Right lobe of liver (tissue), 6 donors: ENCODE data around the gene R3HCC1L. TPM values are rescaled to one million over a fixed set of nuclear protein-coding genes. Genes with fewer than 3 reads are reported as not detected.

Source experiments
- ATAC-seq, 4 donors: fragments of 200-7000 bp; cut with Tn5 transposase; one replicate each; pipeline ENCODE4 v1.9.1; 2020; ENCODE audit warnings: mild to moderate bottlenecking in 4 of 4, moderate library complexity in 4 of 4
- DNase-seq, 3 donors: peaks; one replicate each; pipeline ENCODE4 v3.0.0-alpha.2; 2020
- H3K27ac ChIP-seq, 3 donors: fragments of 200-600 bp; one replicate each; pipeline ENCODE4 v1.8.0; 2022
- H3K27me3 ChIP-seq, 2 donors: fragments of 200-600 bp; one replicate each; pipeline ENCODE4 v1.8.0; 2022
- H3K36me3 ChIP-seq, 4 donors: fragments of 200-600 bp; sonication (generic) in 1 of 4; one replicate each; pipeline versions ENCODE4 v1.5.1 to v1.8.0; 2017 to 2022; ENCODE audit warnings: control low read depth in 1 of 4
- H3K4me1 ChIP-seq, 4 donors: fragments of 200-600 bp; sonication (generic) in 1 of 4; one replicate each; pipeline versions ENCODE4 v1.5.1 to v1.8.0; 2017 to 2022; ENCODE audit warnings: control low read depth in 1 of 4
- H3K4me3 ChIP-seq, 3 donors: fragments of 200-600 bp; one replicate each; pipeline ENCODE4 v1.8.0; 2022
- H3K9me3 ChIP-seq, 4 donors: fragments of 200-600 bp; sonication (generic) in 1 of 4; one replicate each; pipeline versions ENCODE4 v1.5.1 to v1.8.0; 2017 to 2022; ENCODE audit warnings: control low read depth in 1 of 4
- CTCF ChIP-seq, 4 donors: fragments of 200-600 bp in 3 of 4; fragments of 450-650 bp in 1 of 4; IDR thresholded peaks; one replicate each; pipeline versions ENCODE4 v1.5.1 to v1.8.0; 2016 to 2022; ENCODE audit warnings: antibody characterized with exemption in 4 of 4, mild to moderate bottlenecking in 2 of 4
- POLR2A ChIP-seq: fragments of 450-650 bp; IDR thresholded peaks from one replicate; pipeline ENCODE4 v1.6.1; 2017; ENCODE audit warnings: antibody characterized with exemption, mild to moderate bottlenecking
- WGBS: methylation state at CpG from one replicate; pipeline ENCODE4 v1.1.6; 2018; ENCODE audit warnings: low coverage, low lambda C conversion rate; ENCODE audit not compliant: insufficient coverage; ENCODE audit errors: missing lambda C conversion rate; 5-methylcytosine and 5-hydroxymethylcytosine counted together
- intact Hi-C, 2 donors: fragments of 100-400 bp; cut with DNase I; formaldehyde crosslinking; loops; one replicate each; pipeline versions ENCODE4 v1.11.2 to v1.14.1; 2022
- total RNA-seq, 6 experiments: library from RNA; depleted of rRNA in 2 of 6; stranded (reverse); fragments of >200 nt in 2 of 6; fragmentation: NEBNext Ultra II Directional in 3 of 6; extraction: Animal tissue kit (Norgen Biotek cat#: 25700) in 3 of 6; gene quantifications; one replicate each; pipeline versions ENCODE4 v1.1.0 to v1.2.4, GENCODE V29; 2016 to 2023
- donor health status: DM: no; HTN: yes; CAD: no.
- donor health status: DM: no; HTN: no; CAD: no.
- donor health status: DM: no; HTN: no; CAD: no.
- donor health status: DM: no; HTN: yes; CAD: no.
- donor health status: DM: no; HTN: yes; CAD: no.

Gene R3HCC1L
- total RNA-seq, 6 experiments from 2014 or later, result 5.0 to 6.5 (median 5.5) TPM

- H3K27ac ChIP-seq, result no peak overlapping the region
- DNase-seq (peak in 1 of 3 donors; percentile 33), ATAC-seq (peak in 2 of 4 donors; percentile 10 to 21)
- 45% methylated on average over 4 of the region's 4 CpGs for WGBS
- intact Hi-C loops, result no loop called here
- TF ChIP-seq CTCF (IDR thresholded peaks at IDR 0.05) (no peak), POLR2A (no peak)
- no peaks in the 10 kb centered on the region for H3K27me3 ChIP-seq
- H3K9me3 ChIP-seq, result no peaks in the 10 kb centered on the region
- no peaks in the 10 kb centered on the region for H3K36me3 ChIP-seq
- no peaks in the 10 kb centered on the region for H3K4me1 ChIP-seq
- H3K4me3 ChIP-seq, result no peak overlapping the region
Measured at GRCh38 chr10:98292971-98293370, 158.5 kb downstream of the R3HCC1L start.

- intact Hi-C loops, result no loop called here
- H3K4me1 ChIP-seq, result no peaks in the 10 kb centered on the region
- no peak overlapping the region for H3K27ac ChIP-seq
- WGBS, result 31% methylated on average over 2 of the region's 8 CpGs
- TF ChIP-seq CTCF (IDR thresholded peaks at IDR 0.05), result no peak
- TF ChIP-seq POLR2A, result no peak
- H3K9me3 ChIP-seq, result no peaks in the 10 kb centered on the region
- no peak for ATAC-seq
- no peaks in the 10 kb centered on the region for H3K27me3 ChIP-seq
- peak in 1 of 3 donors; percentile 38 for DNase-seq
- H3K36me3 ChIP-seq, result no peaks in the 10 kb centered on the region
- no peak overlapping the region for H3K4me3 ChIP-seq
Measured at GRCh38 chr10:98293550-98294269, 159.3 kb downstream of the R3HCC1L start.

DNA sequence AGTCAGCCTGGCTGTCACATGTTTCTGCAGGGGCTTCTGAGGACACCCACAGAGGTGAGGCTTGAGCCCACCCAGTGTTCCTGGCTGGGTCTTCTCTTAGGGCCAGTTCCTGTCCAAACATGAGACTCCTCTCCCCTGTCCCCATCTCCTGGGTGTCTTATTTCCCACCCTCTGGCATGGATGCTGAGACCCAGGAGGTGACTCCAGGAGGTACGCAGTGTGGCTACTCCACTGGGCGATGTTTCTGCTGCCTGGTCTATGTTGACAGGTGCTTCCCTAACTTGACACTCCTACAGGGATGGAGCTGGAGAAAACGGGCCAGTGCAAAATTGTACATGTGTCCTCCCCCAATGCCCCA, 159.8 kb downstream of the R3HCC1L start:
- H3K4me3 ChIP-seq, result no peak overlapping the region
- no peak for ATAC-seq
- no peaks in the 10 kb centered on the region for H3K36me3 ChIP-seq
- DNase-seq, result no peak
- H3K27ac ChIP-seq, result no peak overlapping the region
- no peak for TF ChIP-seq CTCF (IDR thresholded peaks at IDR 0.05)
- no peak for TF ChIP-seq POLR2A
- WGBS, result 76% methylated on average over 2 of the region's 3 CpGs
- no peaks in the 10 kb centered on the region for H3K4me1 ChIP-seq
- no peaks in the 10 kb centered on the region for H3K27me3 ChIP-seq
- H3K9me3 ChIP-seq, result no peaks in the 10 kb centered on the region
- intact Hi-C loops, result no loop called here

Other genes with a start within 250 kb of the R3HCC1L start
- under 1 TPM in 1 of 6 experiments, not detected in 5; 0.20 TPM for gene CRTAC1, start 104.0 kb upstream of the R3HCC1L start, total RNA-seq
- 10 to 100 TPM in 3 of 6 experiments, 1 to 10 TPM in 1, under 1 TPM in 2; 0.51 to 33.4 (median 10.8) TPM for gene LOXL4, start 133.5 kb downstream of the R3HCC1L start, total RNA-seq